HG02588 (cell line): ENCODE measurements around the gene COL4A1.

ENCODE experiments used
- ATAC-seq: cut with Tn5 transposase; IDR thresholded peaks from one replicate; pipeline ENCODE4 v1.9.1; 2021; ENCODE audit warnings: mild to moderate bottlenecking, moderate library complexity; ENCODE audit not compliant: unreplicated experiment

The COL4A1 gene

GRCh38 chr13:110297766-110298504 lies 9.0 kb downstream of the COL4A1 start:
- no peak for ATAC-seq

GRCh38 chr13:110297011-110297410 lies 9.9 kb downstream of the COL4A1 start:
- ATAC-seq = no peak

- ATAC-seq = no peak
Observed at GRCh38 chr13:110294622-110295021, 12.3 kb downstream of the COL4A1 start.

GRCh38 chr13:110294146-110294545 lies 12.8 kb downstream of the COL4A1 start:
- no peak for ATAC-seq

- ATAC-seq = no peak
Observed at GRCh38 chr13:110293649-110294048, 13.3 kb downstream of the COL4A1 start.

GRCh38 chr13:110293037-110293436 lies 13.9 kb downstream of the COL4A1 start:
- no peak for ATAC-seq

- no peak for ATAC-seq
Observed at GRCh38 chr13:110291286-110291685, 15.7 kb downstream of the COL4A1 start.

GRCh38 chr13:110290826-110291225 lies 16.1 kb downstream of the COL4A1 start:
- ATAC-seq = no peak

GRCh38 chr13:110290153-110290552 lies 16.8 kb downstream of the COL4A1 start:
- no peak for ATAC-seq

- no peak for ATAC-seq
Observed at GRCh38 chr13:110289661-110290060, 17.3 kb downstream of the COL4A1 start.

- no peak for ATAC-seq
Observed at GRCh38 chr13:110289174-110289573, 17.8 kb downstream of the COL4A1 start.

GRCh38 chr13:110286833-110287819 lies 19.8 kb downstream of the COL4A1 start:
- no peak for ATAC-seq

GRCh38 chr13:110285991-110286832 lies 20.7 kb downstream of the COL4A1 start:
- ATAC-seq = no peak

- ATAC-seq = no peak
Observed at GRCh38 chr13:110284779-110285484, 22.0 kb downstream of the COL4A1 start.

- no peak for ATAC-seq
Observed at GRCh38 chr13:110283736-110284517, 23.0 kb downstream of the COL4A1 start.

GRCh38 chr13:110282316-110282841 lies 24.6 kb downstream of the COL4A1 start:
- ATAC-seq = no peak

- ATAC-seq = no peak
Observed at GRCh38 chr13:110281736-110282135, 25.2 kb downstream of the COL4A1 start.

GRCh38 chr13:110280985-110281688 lies 25.8 kb downstream of the COL4A1 start:
- ATAC-seq = no peak
